Right lobe of liver (tissue), 4 donors: ENCODE results near the gene FKBP8.
A peak's percentile ranks its signal among the peaks of the same experiment; 100 is the strongest.

Experiments
- CTCF ChIP-seq, 4 donors: fragments of 200-600 bp in 3 of 4; fragments of 450-650 bp in 1 of 4; IDR thresholded peaks; one replicate each; pipeline versions ENCODE4 v1.5.1 to v1.8.0; 2016 to 2022; ENCODE audit warnings: antibody characterized with exemption in 4 of 4, mild to moderate bottlenecking in 2 of 4
- POLR2A ChIP-seq: fragments of 450-650 bp; IDR thresholded peaks from one replicate; pipeline ENCODE4 v1.6.1; 2017; ENCODE audit warnings: antibody characterized with exemption, mild to moderate bottlenecking
- donor health status: DM: no; HTN: no; CAD: no.
- donor health status: DM: no; HTN: no; CAD: no.
- donor health status: DM: no; HTN: yes; CAD: no.

DNA sequence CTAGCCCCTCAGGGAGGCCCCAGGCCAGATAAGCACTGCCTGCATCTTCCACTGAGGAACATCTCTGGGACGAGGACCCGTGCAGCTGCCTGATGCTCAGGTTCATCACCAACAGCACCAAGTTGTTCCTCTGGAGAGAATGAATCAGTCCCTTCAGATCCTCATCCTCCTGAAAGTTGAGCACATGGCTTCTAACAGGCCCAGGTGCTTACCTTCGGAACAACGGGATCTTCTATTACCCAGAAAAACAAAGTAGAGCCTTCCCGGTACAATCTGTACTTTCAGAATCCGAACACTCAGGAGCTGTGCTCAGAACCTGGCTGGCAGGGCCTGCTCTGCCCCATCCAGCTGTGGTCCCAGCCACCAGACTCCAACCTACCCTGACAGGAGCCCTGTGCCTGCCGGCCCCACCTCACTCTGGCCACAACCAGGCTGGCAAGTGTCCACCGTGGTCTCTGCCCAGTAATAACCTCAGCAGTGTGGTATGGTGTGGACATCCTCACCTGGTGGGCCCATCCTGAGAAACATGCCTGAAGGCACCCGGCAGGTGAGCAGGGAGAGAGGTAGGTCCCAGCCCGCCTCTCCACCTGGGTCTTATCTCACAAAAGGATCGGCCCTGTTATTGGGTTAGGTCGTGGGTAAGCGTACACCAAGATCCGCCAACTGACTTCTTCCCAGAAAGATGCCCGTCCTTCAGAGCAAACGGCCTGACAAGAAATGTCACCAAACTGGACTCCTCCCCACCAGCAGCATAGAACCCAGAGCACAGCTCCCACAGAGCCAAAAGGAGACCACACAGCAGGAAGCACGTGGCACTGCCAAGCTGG is 55.6 kb downstream of the FKBP8 start:
- no peak for TF ChIP-seq POLR2A
- peak in 1 of 4 donors; percentile 21 for TF ChIP-seq CTCF (IDR thresholded peaks at IDR 0.05)
